HG03066 (cell line): Measurements from ENCODE around the gene NEURL1.

Source experiments
- ATAC-seq: cut with Tn5 transposase; IDR thresholded peaks from one replicate; pipeline ENCODE4 v1.9.1; 2021; ENCODE audit warnings: low read depth; ENCODE audit not compliant: unreplicated experiment

Gene NEURL1

GRCh38 chr10:103493362-103493915, at the start of gene NEURL1:
Gene NEURL1 (plus strand): TSS chr10:103493705. CDS start chr10:103494388, 683 bp downstream.
- no peak for ATAC-seq

GRCh38 chr10:103444478-103444877, 49.0 kb upstream of the NEURL1 start:
- no peak for ATAC-seq

- no peak for ATAC-seq
These were observed 48.1 kb upstream of the NEURL1 start for GRCh38 chr10:103445366-103445765.

- no peak for ATAC-seq
These were observed 47.5 kb upstream of the NEURL1 start for GRCh38 chr10:103445767-103446567.

GRCh38 chr10:103447187-103447586, 46.3 kb upstream of the NEURL1 start:
- ATAC-seq, result no peak

GRCh38 chr10:103448746-103449145, 44.8 kb upstream of the NEURL1 start:
- ATAC-seq, result no peak

- ATAC-seq, result no peak
These were observed 44.0 kb upstream of the NEURL1 start for GRCh38 chr10:103449208-103450144.

- no peak for ATAC-seq
These were observed 43.3 kb upstream of the NEURL1 start for GRCh38 chr10:103450201-103450695.

GRCh38 chr10:103451091-103451813, 42.3 kb upstream of the NEURL1 start:
- no peak for ATAC-seq

- peak; percentile 77 for ATAC-seq
These were observed 41.5 kb upstream of the NEURL1 start, which contains the start of gene CALHM2 for GRCh38 chr10:103451831-103452505. Gene CALHM2 (minus strand): TSS chr10:103452370. CDS start chr10:103449941, 2,429 bp downstream.

- no peak for ATAC-seq
These were observed 40.8 kb upstream of the NEURL1 start for GRCh38 chr10:103452506-103453230.

GRCh38 chr10:103454026-103454425, 39.5 kb upstream of the NEURL1 start:
- ATAC-seq, result no peak

GRCh38 chr10:103455235-103455634, 38.3 kb upstream of the NEURL1 start:
- no peak for ATAC-seq

- ATAC-seq, result no peak
These were observed 37.3 kb upstream of the NEURL1 start for GRCh38 chr10:103456074-103456660.

- no peak for ATAC-seq
These were observed 36.3 kb upstream of the NEURL1 start for GRCh38 chr10:103457176-103457712.

- ATAC-seq, result no peak
These were observed 35.5 kb upstream of the NEURL1 start for GRCh38 chr10:103457896-103458583.

GRCh38 chr10:103458720-103459119, 34.8 kb upstream of the NEURL1 start, which contains the start of gene CALHM1:
Gene CALHM1 (minus strand): TSS chr10:103458900. CDS start chr10:103458751, 149 bp downstream.
- ATAC-seq, result peak; percentile 85

GRCh38 chr10:103459615-103460014, 33.9 kb upstream of the NEURL1 start:
- no peak for ATAC-seq
